HG02840 (cell line): ENCODE results near the gene VWA1.
"Not testable (repeated sequence)": the region's sequence is repeated elsewhere in the genome, so short reads cannot be mapped to it uniquely, and the experiment has no call there.

Experiments
- ATAC-seq: cut with Tn5 transposase; IDR thresholded peaks from one replicate; pipeline ENCODE4 v1.9.1; 2021; ENCODE audit warnings: mild to moderate bottlenecking, moderate library complexity, moderate number of reproducible peaks; ENCODE audit not compliant: unreplicated experiment, low FRiP score

The VWA1 gene

GRCh38 chr1:1402072-1402900, 33.2 kb upstream of the VWA1 start:
- no peak for ATAC-seq

GRCh38 chr1:1402901-1403392, 32.5 kb upstream of the VWA1 start:
- ATAC-seq, result not testable (repeated sequence)

GRCh38 chr1:1403653-1404052, 31.8 kb upstream of the VWA1 start:
- ATAC-seq, result no peak

GRCh38 chr1:1406101-1406820, 29.2 kb upstream of the VWA1 start:
- no peak for ATAC-seq

GRCh38 chr1:1406821-1407635, 28.5 kb upstream of the VWA1 start, which contains the start of gene MRPL20:
MRPL20 (minus strand) TSS chr1:1407293; CDS start chr1:1407217, 76 bp downstream.
- ATAC-seq, result peak; percentile 93

GRCh38 chr1:1407636-1408318, 27.7 kb upstream of the VWA1 start:
- peak; percentile 30 for ATAC-seq

GRCh38 chr1:1410238-1410637, 25.3 kb upstream of the VWA1 start:
- not testable (repeated sequence) for ATAC-seq

- no peak for ATAC-seq
Observed at GRCh38 chr1:1411626-1412025, 23.9 kb upstream of the VWA1 start.

- ATAC-seq, result not testable (repeated sequence)
Observed at GRCh38 chr1:1412311-1412902, 23.1 kb upstream of the VWA1 start.

GRCh38 chr1:1415751-1416150, 19.7 kb upstream of the VWA1 start:
- ATAC-seq, result no peak

GRCh38 chr1:1417396-1417795, 18.1 kb upstream of the VWA1 start:
- ATAC-seq, result not testable (repeated sequence)

- ATAC-seq, result not testable (repeated sequence)
Observed at GRCh38 chr1:1417825-1418463, 17.5 kb upstream of the VWA1 start.

GRCh38 chr1:1418464-1419362, 16.8 kb upstream of the VWA1 start:
- no peak for ATAC-seq

- ATAC-seq, result no peak
Observed at GRCh38 chr1:1419363-1419812, 16.1 kb upstream of the VWA1 start.

- no peak for ATAC-seq
Observed at GRCh38 chr1:1419813-1420653, 15.5 kb upstream of the VWA1 start.

GRCh38 chr1:1420654-1421141, 14.8 kb upstream of the VWA1 start:
- ATAC-seq, result no peak
